ENCODE measurements around the gene MLH1.

DNA sequence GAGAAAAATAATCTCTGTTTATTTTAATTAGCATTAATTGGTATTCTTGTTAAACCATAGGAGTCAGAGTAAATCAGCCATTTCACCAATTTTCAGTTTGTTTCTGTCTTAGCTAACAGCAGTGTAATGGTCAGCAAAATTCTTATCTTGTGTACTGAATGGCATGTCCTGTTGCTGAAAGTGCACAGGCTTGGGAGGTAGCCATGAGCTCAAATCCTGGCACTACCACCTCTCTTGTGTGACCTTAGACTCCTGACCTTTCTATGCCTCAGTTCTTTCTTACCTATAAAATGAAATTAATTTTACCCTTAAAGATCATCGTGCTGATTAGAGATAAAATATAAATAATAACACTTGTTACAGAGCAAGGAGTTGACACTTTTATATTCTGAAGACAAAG lies 35.8 kb downstream of the MLH1 start:
- TF ChIP-seq, protein P1, sequence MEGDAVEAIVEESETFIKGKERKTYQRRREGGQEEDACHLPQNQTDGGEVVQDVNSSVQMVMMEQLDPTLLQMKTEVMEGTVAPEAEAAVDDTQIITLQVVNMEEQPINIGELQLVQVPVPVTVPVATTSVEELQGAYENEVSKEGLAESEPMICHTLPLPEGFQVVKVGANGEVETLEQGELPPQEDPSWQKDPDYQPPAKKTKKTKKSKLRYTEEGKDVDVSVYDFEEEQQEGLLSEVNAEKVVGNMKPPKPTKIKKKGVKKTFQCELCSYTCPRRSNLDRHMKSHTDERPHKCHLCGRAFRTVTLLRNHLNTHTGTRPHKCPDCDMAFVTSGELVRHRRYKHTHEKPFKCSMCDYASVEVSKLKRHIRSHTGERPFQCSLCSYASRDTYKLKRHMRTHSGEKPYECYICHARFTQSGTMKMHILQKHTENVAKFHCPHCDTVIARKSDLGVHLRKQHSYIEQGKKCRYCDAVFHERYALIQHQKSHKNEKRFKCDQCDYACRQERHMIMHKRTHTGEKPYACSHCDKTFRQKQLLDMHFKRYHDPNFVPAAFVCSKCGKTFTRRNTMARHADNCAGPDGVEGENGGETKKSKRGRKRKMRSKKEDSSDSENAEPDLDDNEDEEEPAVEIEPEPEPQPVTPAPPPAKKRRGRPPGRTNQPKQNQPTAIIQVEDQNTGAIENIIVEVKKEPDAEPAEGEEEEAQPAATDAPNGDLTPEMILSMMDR (IDR thresholded peaks at IDR 0.05), result no peak
- TF ChIP-seq RAD21 (IDR thresholded peaks at IDR 0.05; ENCODE audit: low read length) (no peak), FOSL2 (IDR thresholded peaks at IDR 0.05; ENCODE audit: borderline replicate concordance, low read depth) (no peak), YY1 (IDR thresholded peaks at IDR 0.05; ENCODE audit: low read depth) (no peak), JUND (IDR thresholded peaks at IDR 0.05) (no peak), TEAD4 (IDR thresholded peaks at IDR 0.05; ENCODE audit: borderline replicate concordance, insufficient read depth) (no peak), FOXM1 (IDR thresholded peaks at IDR 0.05; ENCODE audit: low read depth) (no peak), SIN3A (IDR thresholded peaks at IDR 0.05; ENCODE audit: borderline replicate concordance, low read depth, low read length) (no peak)
